ENCODE measurements around the gene ACIN1. TPM values are rescaled to one million over a fixed set of nuclear protein-coding genes. Genes with fewer than 3 reads are reported as not detected.

ACIN1 gene
- total and polyA plus RNA-seq, 9 of the 15 experiments (the other 6 are each of a cell fraction or from before 2014, with no cell fraction given), result 5.0 to 196 (median 129) TPM

DNA sequence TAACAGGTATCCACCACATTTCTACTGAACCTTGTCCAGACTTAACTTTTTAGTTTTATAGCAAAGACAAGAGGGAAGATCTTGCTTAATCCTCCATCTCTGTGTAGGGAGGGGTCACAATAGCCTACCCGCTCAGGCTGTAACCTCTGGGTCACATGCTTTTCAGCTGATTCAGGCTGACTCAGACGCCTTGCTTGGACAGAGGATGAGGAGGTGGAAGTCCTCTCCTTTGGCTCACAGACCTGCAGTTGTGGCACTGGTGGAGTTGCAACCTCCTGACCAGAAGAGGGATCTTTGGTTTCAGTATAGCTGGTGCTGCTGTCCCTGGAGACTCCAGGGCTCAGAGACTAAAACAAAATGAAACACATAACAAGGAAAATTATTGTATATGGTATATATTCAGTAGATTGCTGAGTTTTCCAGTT is 16.2 kb downstream of the ACIN1 start:
- FAIRE-seq (peak; percentile 99), DNase-seq (ENCODE audit: extremely low read depth in 1 of 4, low spot score in 3 of 4) (peak in 3 of 4 experiments; percentile 44 to 90 (median 74)), ATAC-seq (peak; percentile 99)
- Histone ChIP-seq H3K4me2 (ENCODE audit: insufficient read depth, low read length) (peak overlapping the region; percentile 42; the same call in 1 of the 2 replicates), H3K27me3 (ENCODE audit: control insufficient read depth in 2 of 2, insufficient read depth in 2 of 2, low read length in 2 of 2) (no peaks in the 10 kb centered on the region), H2AFZ (ENCODE audit: low read depth, low read length) (no peak overlapping the region), H4K20me1 (replicated peaks; ENCODE audit: control insufficient read depth, insufficient read depth, low read length) (no peaks in the 10 kb centered on the region), H3K27ac (ENCODE audit: extremely low read depth, low read depth, low read length) (peak overlapping the region; percentile 71), H3K36me3 (ENCODE audit: control insufficient read depth, insufficient read depth, low read length) (peaks cover 97% of the 10 kb centered on the region), H3K4me1 (replicated peaks in 1 of 2; ENCODE audit: control insufficient read depth in 2 of 2, insufficient read depth in 2 of 2, low read length in 2 of 2) (peaks cover 6 to 28% of the 10 kb centered on the region in 2 experiments; a peak in 3 of 5 replicates), H3K9ac (ENCODE audit: insufficient read depth in 1 of 2, low read depth in 2 of 2, low read length in 2 of 2) (peak overlapping the region; percentile 0 to 38; a peak in 3 of 4 replicates), H3K79me2 (ENCODE audit: control insufficient read depth, insufficient read depth, low read length) (peaks cover 11% of the 10 kb centered on the region; the same call in 2 of the 3 replicates), H3K9me1 (ENCODE audit: control insufficient read depth, insufficient read depth, low read length) (no peaks in the 10 kb centered on the region), H3K4me3 (no peak overlapping the region), H3K9me3 (replicated peaks; ENCODE audit: control insufficient read depth, insufficient read depth, low read depth, low read length) (no peaks in the 10 kb centered on the region)
- BruUV-seq (replicated peaks), result no TSS peak
- ChIA-PET POLR2A (interaction anchor here (0.6 to 5.1 kb wide), 7 partner anchors 10 to 194 kb away, joined by 3 to 34 read pairs (median 8); partner anchors contain the start of genes ACIN1 and C14orf119), CTCF (ENCODE audit: low intra/inter-chr PET ratio) (interaction anchor here (0.5 to 3.2 kb wide), 3 partner anchors 10 to 708 kb away, joined by 3 to 25 read pairs (median 5); no protein-coding TSS in a partner anchor)
- intact Hi-C loops (cut with micrococcal nuclease), result loop anchor here (2.0 kb wide), 1 partner anchor 16 kb away; the partner anchor contains the start of genes ACIN1 and C14orf119
- 4% methylated on average over 2 of the region's 2 CpGs for WGBS (ENCODE audit: insufficient coverage, low coverage, missing lambda C conversion rate)
- in situ Hi-C loops (cut with MboI), result no loop called here
- no peak for TF ChIP-seq ELF4 (CRISPR knock-in tag; IDR thresholded peaks at IDR 0.05)
- TF ChIP-seq NCOR1 (IDR thresholded peaks at IDR 0.05), result no peak; the same call in 1 of the 2 replicates
- peak in 1 of 2 experiments; percentile 48; a peak in 3 of 4 replicates for TF ChIP-seq RAD21 (CRISPR knock-in tag; conservative IDR thresholded peaks at IDR 0.05 in 1 of 2, IDR thresholded peaks at IDR 0.05 in 1 of 2)
- TF ChIP-seq, protein P1, sequence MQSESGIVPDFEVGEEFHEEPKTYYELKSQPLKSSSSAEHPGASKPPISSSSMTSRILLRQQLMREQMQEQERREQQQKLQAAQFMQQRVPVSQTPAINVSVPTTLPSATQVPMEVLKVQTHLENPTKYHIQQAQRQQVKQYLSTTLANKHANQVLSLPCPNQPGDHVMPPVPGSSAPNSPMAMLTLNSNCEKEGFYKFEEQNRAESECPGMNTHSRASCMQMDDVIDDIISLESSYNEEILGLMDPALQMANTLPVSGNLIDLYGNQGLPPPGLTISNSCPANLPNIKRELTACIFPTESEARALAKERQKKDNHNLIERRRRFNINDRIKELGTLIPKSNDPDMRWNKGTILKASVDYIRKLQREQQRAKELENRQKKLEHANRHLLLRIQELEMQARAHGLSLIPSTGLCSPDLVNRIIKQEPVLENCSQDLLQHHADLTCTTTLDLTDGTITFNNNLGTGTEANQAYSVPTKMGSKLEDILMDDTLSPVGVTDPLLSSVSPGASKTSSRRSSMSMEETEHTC (IDR thresholded peaks at IDR 0.05), result peak; percentile 76
- TF ChIP-seq, protein P2, sequence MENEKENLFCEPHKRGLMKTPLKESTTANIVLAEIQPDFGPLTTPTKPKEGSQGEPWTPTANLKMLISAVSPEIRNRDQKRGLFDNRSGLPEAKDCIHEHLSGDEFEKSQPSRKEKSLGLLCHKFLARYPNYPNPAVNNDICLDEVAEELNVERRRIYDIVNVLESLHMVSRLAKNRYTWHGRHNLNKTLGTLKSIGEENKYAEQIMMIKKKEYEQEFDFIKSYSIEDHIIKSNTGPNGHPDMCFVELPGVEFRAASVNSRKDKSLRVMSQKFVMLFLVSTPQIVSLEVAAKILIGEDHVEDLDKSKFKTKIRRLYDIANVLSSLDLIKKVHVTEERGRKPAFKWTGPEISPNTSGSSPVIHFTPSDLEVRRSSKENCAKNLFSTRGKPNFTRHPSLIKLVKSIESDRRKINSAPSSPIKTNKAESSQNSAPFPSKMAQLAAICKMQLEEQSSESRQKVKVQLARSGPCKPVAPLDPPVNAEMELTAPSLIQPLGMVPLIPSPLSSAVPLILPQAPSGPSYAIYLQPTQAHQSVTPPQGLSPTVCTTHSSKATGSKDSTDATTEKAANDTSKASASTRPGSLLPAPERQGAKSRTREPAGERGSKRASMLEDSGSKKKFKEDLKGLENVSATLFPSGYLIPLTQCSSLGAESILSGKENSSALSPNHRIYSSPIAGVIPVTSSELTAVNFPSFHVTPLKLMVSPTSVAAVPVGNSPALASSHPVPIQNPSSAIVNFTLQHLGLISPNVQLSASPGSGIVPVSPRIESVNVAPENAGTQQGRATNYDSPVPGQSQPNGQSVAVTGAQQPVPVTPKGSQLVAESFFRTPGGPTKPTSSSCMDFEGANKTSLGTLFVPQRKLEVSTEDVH (IDR thresholded peaks at IDR 0.05; ENCODE audit: low read depth, partially characterized antibody), result no peak
- TF ChIP-seq MIER1 (IDR thresholded peaks at IDR 0.05; ENCODE audit: low read depth), result no peak
- TF ChIP-seq ZNF644 (tag; IDR thresholded peaks at IDR 0.05; ENCODE audit: low read depth), result peak; percentile 54; the same call in 1 of the 2 replicates
- TF ChIP-seq, protein P3, sequence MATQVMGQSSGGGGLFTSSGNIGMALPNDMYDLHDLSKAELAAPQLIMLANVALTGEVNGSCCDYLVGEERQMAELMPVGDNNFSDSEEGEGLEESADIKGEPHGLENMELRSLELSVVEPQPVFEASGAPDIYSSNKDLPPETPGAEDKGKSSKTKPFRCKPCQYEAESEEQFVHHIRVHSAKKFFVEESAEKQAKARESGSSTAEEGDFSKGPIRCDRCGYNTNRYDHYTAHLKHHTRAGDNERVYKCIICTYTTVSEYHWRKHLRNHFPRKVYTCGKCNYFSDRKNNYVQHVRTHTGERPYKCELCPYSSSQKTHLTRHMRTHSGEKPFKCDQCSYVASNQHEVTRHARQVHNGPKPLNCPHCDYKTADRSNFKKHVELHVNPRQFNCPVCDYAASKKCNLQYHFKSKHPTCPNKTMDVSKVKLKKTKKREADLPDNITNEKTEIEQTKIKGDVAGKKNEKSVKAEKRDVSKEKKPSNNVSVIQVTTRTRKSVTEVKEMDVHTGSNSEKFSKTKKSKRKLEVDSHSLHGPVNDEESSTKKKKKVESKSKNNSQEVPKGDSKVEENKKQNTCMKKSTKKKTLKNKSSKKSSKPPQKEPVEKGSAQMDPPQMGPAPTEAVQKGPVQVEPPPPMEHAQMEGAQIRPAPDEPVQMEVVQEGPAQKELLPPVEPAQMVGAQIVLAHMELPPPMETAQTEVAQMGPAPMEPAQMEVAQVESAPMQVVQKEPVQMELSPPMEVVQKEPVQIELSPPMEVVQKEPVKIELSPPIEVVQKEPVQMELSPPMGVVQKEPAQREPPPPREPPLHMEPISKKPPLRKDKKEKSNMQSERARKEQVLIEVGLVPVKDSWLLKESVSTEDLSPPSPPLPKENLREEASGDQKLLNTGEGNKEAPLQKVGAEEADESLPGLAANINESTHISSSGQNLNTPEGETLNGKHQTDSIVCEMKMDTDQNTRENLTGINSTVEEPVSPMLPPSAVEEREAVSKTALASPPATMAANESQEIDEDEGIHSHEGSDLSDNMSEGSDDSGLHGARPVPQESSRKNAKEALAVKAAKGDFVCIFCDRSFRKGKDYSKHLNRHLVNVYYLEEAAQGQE (IDR thresholded peaks at IDR 0.05; ENCODE audit: borderline replicate concordance), result peak; percentile 42; the same call in 1 of the 2 replicates
- TF ChIP-seq, protein P3 (CRISPR knock-in tag; IDR thresholded peaks at IDR 0.05; ENCODE audit: low read depth), result no peak; the same call in 1 of the 2 replicates

All from K562 (cell line).